Rectal smooth muscle tissue (tissue), 1 donor: Measurements from ENCODE around the gene CUL2.
"Not testable (repeated sequence)": the region's sequence is repeated elsewhere in the genome, so short reads cannot be mapped to it uniquely, and the experiment has no call there.

Source experiments
- H3K27ac ChIP-seq: one replicate; pipeline ENCODE4 v1.7.0; 2013; ENCODE audit warnings: low read depth, low read length, inconsistent platforms
- H3K27me3 ChIP-seq: one replicate; pipeline ENCODE4 v1.7.0; 2013; ENCODE audit warnings: low read length; ENCODE audit not compliant: control insufficient read depth, insufficient read depth
- H3K36me3 ChIP-seq: one replicate; pipeline ENCODE4 v1.7.0; 2013; ENCODE audit warnings: low read length; ENCODE audit not compliant: control insufficient read depth, insufficient read depth
- H3K4me1 ChIP-seq: one replicate; pipeline ENCODE4 v1.7.0; 2013; ENCODE audit warnings: low read length; ENCODE audit not compliant: control insufficient read depth, insufficient read depth
- H3K4me3 ChIP-seq: one replicate; pipeline ENCODE4 v1.7.0; 2013; ENCODE audit warnings: low read length
- H3K9ac ChIP-seq: one replicate; pipeline ENCODE4 v1.7.0; 2013; ENCODE audit warnings: low read length

CUL2 gene

GRCh38 chr10:34985823-34986222, 104.3 kb downstream of the CUL2 start:
- H3K9ac ChIP-seq, result no peak overlapping the region
- no peaks in the 10 kb centered on the region for H3K4me1 ChIP-seq
- no peaks in the 10 kb centered on the region for H3K27me3 ChIP-seq
- no peak overlapping the region for H3K4me3 ChIP-seq
- H3K36me3 ChIP-seq, result no peaks in the 10 kb centered on the region
- no peak overlapping the region for H3K27ac ChIP-seq

GRCh38 chr10:34985146-34985545, 105.0 kb downstream of the CUL2 start:
- no peak overlapping the region for H3K9ac ChIP-seq
- no peaks in the 10 kb centered on the region for H3K27me3 ChIP-seq
- no peaks in the 10 kb centered on the region for H3K4me1 ChIP-seq
- H3K4me3 ChIP-seq, result no peak overlapping the region
- no peak overlapping the region for H3K27ac ChIP-seq
- no peaks in the 10 kb centered on the region for H3K36me3 ChIP-seq

- H3K4me1 ChIP-seq, result no peaks in the 10 kb centered on the region
- no peaks in the 10 kb centered on the region for H3K27me3 ChIP-seq
- no peak overlapping the region for H3K27ac ChIP-seq
- no peak overlapping the region for H3K9ac ChIP-seq
- H3K36me3 ChIP-seq, result no peaks in the 10 kb centered on the region
- no peak overlapping the region for H3K4me3 ChIP-seq
Observed at GRCh38 chr10:34981844-34982243, 108.3 kb downstream of the CUL2 start.

GRCh38 chr10:34979938-34980337, 110.2 kb downstream of the CUL2 start:
- Histone ChIP-seq H3K4me3 (no peak overlapping the region), H3K27ac (no peak overlapping the region), H3K4me1 (no peaks in the 10 kb centered on the region), H3K9ac (no peak overlapping the region), H3K36me3 (no peaks in the 10 kb centered on the region), H3K27me3 (no peaks in the 10 kb centered on the region)

- Histone ChIP-seq H3K27ac (no peak overlapping the region), H3K4me3 (no peak overlapping the region), H3K36me3 (no peaks in the 10 kb centered on the region)
Observed at GRCh38 chr10:34978080-34978479, 112.1 kb downstream of the CUL2 start.

GRCh38 chr10:34976380-34976910, 113.7 kb downstream of the CUL2 start:
- not testable (repeated sequence) for H3K4me3 ChIP-seq, H3K27me3 ChIP-seq, H3K9ac ChIP-seq, H3K36me3 ChIP-seq, H3K4me1 ChIP-seq, H3K27ac ChIP-seq

More at GRCh38 chr10:34978080-34978479, 112.1 kb downstream of the CUL2 start:
- no peak overlapping the region for H3K9ac ChIP-seq
- H3K27me3 ChIP-seq, result no peaks in the 10 kb centered on the region
- H3K4me1 ChIP-seq, result no peaks in the 10 kb centered on the region

- not testable (repeated sequence) for H3K27ac ChIP-seq, H3K36me3 ChIP-seq, H3K4me3 ChIP-seq, H3K9ac ChIP-seq, H3K4me1 ChIP-seq, H3K27me3 ChIP-seq
Observed at GRCh38 chr10:34974364-34975065, 115.6 kb downstream of the CUL2 start.

GRCh38 chr10:34973757-34974156, 116.4 kb downstream of the CUL2 start:
- not testable (repeated sequence) for H3K4me1 ChIP-seq, H3K4me3 ChIP-seq, H3K9ac ChIP-seq, H3K27me3 ChIP-seq, H3K27ac ChIP-seq, H3K36me3 ChIP-seq

- H3K27ac ChIP-seq, H3K9ac ChIP-seq, H3K4me3 ChIP-seq, H3K27me3 ChIP-seq, H3K36me3 ChIP-seq, H3K4me1 ChIP-seq: not testable (repeated sequence)
Observed at GRCh38 chr10:34973121-34973520, 117.0 kb downstream of the CUL2 start.

GRCh38 chr10:34972591-34972990, 117.5 kb downstream of the CUL2 start:
- not testable (repeated sequence) for H3K27me3 ChIP-seq, H3K36me3 ChIP-seq, H3K9ac ChIP-seq, H3K27ac ChIP-seq, H3K4me1 ChIP-seq, H3K4me3 ChIP-seq

GRCh38 chr10:34971606-34972334, 118.4 kb downstream of the CUL2 start:
- not testable (repeated sequence) for H3K27ac ChIP-seq, H3K9ac ChIP-seq, H3K4me3 ChIP-seq, H3K4me1 ChIP-seq, H3K27me3 ChIP-seq, H3K36me3 ChIP-seq

GRCh38 chr10:34969171-34969570, 121.0 kb downstream of the CUL2 start:
- Histone ChIP-seq H3K4me1 (peaks cover 3% of the 10 kb centered on the region), H3K27ac (no peak overlapping the region), H3K4me3 (no peak overlapping the region), H3K27me3 (no peaks in the 10 kb centered on the region), H3K9ac (no peak overlapping the region), H3K36me3 (no peaks in the 10 kb centered on the region)
